Loucy (cell line): ENCODE data around the gene PIGBOS1.

Source experiments
- CTCF ChIP-seq: fragments of 200-600 bp; sonication (generic); conservative IDR thresholded peaks from 2 replicates; pipeline ENCODE4 v1.5.1; 2014; ENCODE audit warnings: mild to moderate bottlenecking, antibody characterized with exemption, low read length
- EZH2phosphoT487 ChIP-seq: fragments of 200-600 bp; IDR thresholded peaks from 2 replicates; pipeline ENCODE4 v1.6.1; 2018; ENCODE audit warnings: antibody characterized with exemption, mild to moderate bottlenecking, moderate library complexity, borderline replicate concordance

GRCh38 chr15:55319537-55320237 is 764 bp upstream of the PIGBOS1 start:
- TF ChIP-seq CTCF (no peak), EZH2phosphoT487 (no peak)
